GM18951 (cell line): Measurements from ENCODE around the gene TRIM26.
A peak's percentile ranks its signal among the peaks of the same experiment; 100 is the strongest.

ENCODE experiments used
- POLR2A ChIP-seq: IDR thresholded peaks from 4 replicates; pipeline ENCODE4 v1.6.1; 2011; ENCODE audit warnings: mild to moderate bottlenecking; ENCODE audit not compliant: insufficient read length, insufficient read depth; ENCODE audit errors: extremely low read depth
- in situ Hi-C: fragments of 300-500 bp; cut with MboI; formaldehyde crosslinking; loops from one replicate; pipeline ENCODE4 v1.12.0; 2022; ENCODE audit warnings: low sequenced_read_pairs, mixed read lengths, inconsistent platforms; ENCODE audit not compliant: unreplicated experiment

Gene TRIM26

DNA sequence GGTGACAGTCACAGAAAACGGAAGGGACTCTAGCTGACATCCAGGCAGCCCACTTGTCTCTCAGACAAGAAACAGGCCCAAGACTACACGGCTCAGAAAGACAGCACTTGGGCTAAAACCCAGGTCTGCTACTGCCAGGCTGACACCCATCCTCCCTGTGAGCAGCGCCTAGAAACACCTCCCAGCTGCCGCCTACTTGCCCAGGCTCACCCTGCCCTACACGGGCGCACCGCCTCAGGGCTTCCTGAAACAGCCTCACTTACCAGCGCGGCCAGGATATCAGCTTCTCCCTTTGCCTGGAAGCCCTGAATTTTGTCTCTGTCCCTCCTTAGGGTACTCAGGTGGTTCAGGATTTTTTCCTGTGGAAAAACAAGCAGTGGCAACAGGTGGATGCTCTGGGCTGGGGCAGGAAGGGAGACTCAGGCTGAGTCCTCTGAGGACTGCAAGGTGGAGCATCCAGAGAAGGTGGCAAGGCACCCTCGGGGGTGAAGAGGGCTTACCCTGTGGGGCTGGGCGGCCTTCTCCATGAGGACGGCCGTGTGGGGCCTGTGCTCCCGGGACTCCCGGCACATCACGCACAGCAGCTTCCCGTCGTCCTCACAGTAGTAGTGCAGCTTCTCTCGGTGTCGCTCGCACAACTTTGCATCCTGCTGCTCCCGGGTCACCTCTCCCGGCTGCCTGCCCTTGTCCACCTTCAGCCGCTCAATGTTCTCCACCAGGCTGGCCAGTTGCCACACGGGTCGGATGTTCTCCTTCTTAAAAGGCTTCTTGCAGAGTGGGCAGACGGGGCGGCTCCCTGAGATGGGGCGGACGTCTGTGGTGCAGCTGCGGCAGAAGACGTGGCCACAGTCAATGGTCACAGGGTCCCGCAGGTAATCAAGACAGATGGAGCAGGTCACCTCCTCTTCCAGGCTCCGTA lies 14.8 kb downstream of the TRIM26 start:
- peak; percentile 12 for TF ChIP-seq POLR2A
- in situ Hi-C loops: loop anchor here (25.0 kb wide), 1 partner anchor 336 kb away; no protein-coding TSS in a partner anchor

DNA sequence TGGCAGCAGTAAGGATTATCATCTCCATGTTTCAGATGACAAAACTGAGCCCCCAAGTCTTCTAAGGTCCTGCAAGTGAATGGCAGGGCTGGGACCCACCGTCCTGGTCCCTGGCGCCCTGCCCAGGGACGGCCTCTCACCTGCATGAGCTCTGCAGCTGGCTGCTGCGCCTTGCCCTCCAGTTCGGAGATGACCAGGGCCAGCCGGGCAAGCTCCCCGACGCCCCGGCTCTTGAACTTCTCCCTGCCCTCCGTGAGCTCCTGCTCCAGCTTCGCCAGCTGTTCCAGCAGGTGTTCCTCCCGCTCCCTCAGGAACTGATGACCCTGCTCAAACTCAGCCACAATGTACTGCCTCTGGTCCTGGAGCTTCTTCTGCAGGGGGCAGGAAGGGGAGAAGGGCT lies 16.8 kb downstream of the TRIM26 start:
- TF ChIP-seq POLR2A: no peak
- in situ Hi-C loops: loop anchor here (25.0 kb wide), 1 partner anchor 334 kb away; no protein-coding TSS in a partner anchor

GRCh38 chr6:30195951-30196350 lies 17.3 kb downstream of the TRIM26 start:
- no peak for TF ChIP-seq POLR2A
- in situ Hi-C loops: loop anchor here (25.0 kb wide), 1 partner anchor 334 kb away; no protein-coding TSS in a partner anchor

- in situ Hi-C loops: loop anchor here (25.0 kb wide), 1 partner anchor 333 kb away; no protein-coding TSS in a partner anchor
Observed at GRCh38 chr6:30194797-30195690, 18.2 kb downstream of the TRIM26 start.

DNA sequence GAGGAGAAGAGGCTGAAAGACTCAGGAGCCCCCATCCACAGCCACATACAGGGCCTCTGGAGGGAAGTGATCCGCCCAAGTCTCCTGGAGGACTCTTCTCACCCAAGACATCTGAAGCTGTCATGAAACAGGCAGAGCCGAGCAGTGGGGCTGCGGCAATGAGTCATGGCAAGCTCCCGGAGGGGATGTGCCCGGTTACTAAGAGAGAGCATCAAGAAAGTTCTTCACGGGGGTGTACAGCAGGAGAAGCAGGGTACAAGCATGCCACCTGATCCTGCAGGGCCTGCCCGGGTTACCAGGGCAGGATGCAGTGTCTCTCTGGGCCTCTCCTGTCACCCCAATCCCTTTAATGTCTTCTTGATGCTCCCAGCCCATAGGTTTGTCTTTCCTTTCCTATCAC lies 21.1 kb downstream of the TRIM26 start:
- no peak for TF ChIP-seq POLR2A
- in situ Hi-C loops: loop anchor here (25.0 kb wide), 1 partner anchor 330 kb away; no protein-coding TSS in a partner anchor

More at GRCh38 chr6:30194797-30195690, 18.2 kb downstream of the TRIM26 start:
- TF ChIP-seq POLR2A: no peak

GRCh38 chr6:30188541-30188940 lies 24.7 kb downstream of the TRIM26 start:
- TF ChIP-seq POLR2A: no peak
- in situ Hi-C loops: loop anchor here (25.0 kb wide), 1 partner anchor 326 kb away; no protein-coding TSS in a partner anchor

DNA sequence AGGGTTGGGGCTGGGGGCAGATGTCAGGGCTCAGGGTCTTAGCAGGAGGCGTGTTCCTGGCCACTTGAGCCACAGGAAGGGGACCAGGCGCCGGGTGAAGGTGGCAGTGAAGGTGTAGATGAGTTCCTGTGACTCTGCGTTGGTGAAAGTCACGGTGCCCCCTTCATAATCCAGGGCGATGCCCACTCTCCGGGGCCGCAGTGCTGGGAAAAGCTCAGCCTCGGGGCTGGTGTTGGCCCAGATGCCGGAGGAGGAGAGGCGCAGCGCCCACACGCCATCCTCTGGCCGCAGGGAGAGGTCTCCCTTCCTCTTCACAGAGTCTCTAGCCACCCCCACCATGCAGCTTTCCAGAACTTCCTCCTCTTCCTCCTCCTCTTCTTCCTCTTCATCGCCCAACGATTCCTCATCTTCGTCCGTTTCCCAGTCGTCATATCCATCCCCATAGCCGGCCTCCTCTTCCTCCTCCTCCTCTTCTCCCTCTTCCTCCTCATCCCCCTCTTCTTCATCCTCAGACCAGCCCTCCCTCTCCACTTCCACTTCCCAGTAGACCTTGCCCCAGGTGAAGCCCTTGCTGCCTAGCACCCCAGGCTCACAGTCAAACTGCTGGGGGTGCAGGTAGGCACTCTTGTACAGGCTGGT lies 27.2 kb downstream of the TRIM26 start:
- TF ChIP-seq POLR2A: peak; percentile 8
- in situ Hi-C loops: loop anchor here (25.0 kb wide), 1 partner anchor 324 kb away; no protein-coding TSS in a partner anchor

- in situ Hi-C loops: loop anchor here (25.0 kb wide), 1 partner anchor 322 kb away; no protein-coding TSS in a partner anchor
- no peak for TF ChIP-seq POLR2A
Observed at GRCh38 chr6:30184417-30185031, 28.7 kb downstream of the TRIM26 start.

DNA sequence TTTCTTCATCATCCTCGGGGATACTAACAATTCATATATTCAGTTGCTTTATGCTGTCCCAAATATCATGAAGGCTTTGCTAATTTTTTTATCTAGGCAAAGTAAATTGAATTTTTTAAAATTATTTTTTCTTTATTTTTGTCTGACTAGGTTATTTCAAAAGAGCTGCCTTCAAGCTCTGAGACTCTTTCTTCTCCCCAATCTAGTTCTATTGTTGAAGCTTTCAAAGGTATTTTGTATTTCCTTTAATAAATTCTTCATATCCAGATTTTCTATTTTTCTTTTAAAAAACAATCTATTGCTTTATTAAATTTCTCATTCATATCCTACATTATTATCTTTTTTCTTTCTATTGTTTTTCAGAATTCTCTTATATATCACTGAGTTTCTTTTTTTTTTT lies 33.1 kb downstream of the TRIM26 start:
- in situ Hi-C loops: loop anchor here (25.0 kb wide), 1 partner anchor 318 kb away; no protein-coding TSS in a partner anchor
- TF ChIP-seq POLR2A: no peak

- in situ Hi-C loops: loop anchor here (25.0 kb wide), 1 partner anchor 317 kb away; no protein-coding TSS in a partner anchor
- TF ChIP-seq POLR2A: no peak
Observed at GRCh38 chr6:30178837-30179236, 34.4 kb downstream of the TRIM26 start.

GRCh38 chr6:30175765-30176164 lies 37.4 kb downstream of the TRIM26 start:
- TF ChIP-seq POLR2A: no peak

GRCh38 chr6:30172681-30173080 lies 40.5 kb downstream of the TRIM26 start:
- no peak for TF ChIP-seq POLR2A
- in situ Hi-C loops: no loop called here

More at GRCh38 chr6:30175765-30176164, 37.4 kb downstream of the TRIM26 start:
- in situ Hi-C loops: loop anchor here (25.0 kb wide), 1 partner anchor 313 kb away; no protein-coding TSS in a partner anchor
